ENCODE results near the gene POLR3A.
A peak's percentile ranks its signal among the peaks of the same experiment; 100 is the strongest.

The POLR3A gene

DNA sequence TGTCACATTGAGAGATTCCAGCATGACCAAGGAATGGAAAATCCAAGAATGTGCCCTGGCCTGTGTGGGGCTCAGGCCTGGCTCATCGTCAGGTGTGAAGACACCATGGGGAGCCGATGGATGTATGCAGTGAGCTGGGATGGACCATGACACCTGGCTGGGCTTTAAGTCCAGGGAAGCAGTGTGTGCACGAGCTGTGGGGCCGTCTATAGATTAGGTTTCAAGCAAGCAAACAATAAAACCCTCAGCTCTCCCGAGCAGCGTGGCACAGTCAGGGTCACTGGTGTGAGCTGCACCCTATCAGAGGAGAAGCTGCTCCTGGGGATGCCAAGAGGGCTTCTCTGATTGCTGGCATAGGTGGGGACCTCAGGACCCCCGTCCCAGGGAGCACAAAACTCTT is 52.3 kb downstream of the POLR3A start:
- DNase-seq = no peak

DNA sequence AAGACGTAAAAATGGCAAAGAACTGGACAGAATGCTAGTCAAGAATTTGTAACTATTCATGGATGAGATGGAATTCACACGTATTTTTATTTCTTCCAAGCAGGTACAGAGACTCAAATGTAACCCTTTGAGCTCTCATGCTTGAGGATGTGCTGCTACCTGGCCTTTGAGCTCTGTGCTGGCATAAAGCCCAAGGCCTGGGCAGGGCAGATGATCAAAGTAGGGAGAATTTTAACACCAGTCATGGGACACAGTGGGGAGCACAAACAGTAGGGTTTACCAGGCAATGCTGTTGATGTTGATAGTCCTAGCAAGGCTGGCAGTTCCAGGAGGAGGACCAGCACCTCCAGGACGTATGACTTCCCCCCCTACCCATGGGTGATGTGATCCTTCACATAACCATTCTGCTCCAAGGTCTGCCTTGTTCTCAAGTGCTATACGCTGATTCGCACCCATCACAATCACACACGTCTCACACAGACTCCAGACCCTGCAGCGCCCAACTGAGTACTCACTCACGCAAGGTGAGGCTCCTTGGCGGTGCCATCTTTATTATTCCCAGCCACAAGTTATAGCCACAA is 54.1 kb downstream of the POLR3A start:
- no peak for DNase-seq

DNA sequence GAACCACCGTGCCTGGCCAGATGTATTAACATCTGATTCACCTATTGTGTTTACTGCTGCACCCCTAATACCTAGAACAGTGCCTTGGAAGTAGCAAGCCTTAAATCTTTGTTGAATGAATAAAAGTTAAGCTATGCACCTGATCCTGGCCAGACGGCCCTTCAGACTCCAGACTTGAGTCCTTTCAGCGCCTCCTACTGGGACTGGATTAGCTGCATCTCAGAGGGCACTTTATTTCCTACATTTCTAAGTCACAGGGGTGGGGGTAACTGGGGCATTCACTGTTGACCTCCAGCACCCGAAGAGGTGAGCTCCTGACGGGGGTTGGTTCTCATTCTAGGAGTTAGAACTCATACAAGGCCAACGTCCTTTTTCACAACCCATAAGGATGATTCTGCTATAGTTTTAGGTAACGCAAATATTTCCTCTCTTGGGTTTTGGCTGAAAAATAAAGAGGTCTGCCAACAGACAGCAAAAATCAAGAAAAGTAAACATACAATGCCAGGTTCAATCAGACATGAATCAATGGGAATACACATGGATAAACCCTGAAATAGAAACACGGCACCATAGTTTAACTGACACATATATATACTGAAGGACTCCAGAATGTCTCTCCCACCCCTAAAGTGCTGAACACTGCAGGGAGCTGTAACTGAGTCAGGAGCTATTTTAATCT is 54.8 kb downstream of the POLR3A start:
- peak; percentile 60 for DNase-seq

DNA sequence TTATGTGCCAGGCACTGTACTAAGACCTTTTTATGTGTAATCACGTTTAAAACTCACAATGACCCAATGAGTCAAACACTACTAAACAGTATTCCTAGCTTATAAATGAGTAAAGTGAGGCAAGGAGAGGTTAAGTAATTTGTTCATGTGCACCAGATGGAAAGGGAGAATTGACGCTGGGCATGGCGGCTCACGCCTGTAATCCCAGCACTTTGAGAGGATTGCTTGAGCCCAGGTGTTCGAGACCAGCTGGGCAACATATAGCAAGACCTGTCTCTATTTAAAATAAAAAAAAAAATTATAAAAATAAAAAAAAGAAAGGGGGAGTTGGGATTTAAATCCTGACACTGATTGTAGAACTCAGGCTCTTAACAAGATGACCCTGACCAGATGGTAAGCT is 56.0 kb downstream of the POLR3A start:
- no peak for DNase-seq

GRCh38 chr10:77972148-77972547 is 57.2 kb downstream of the POLR3A start:
- peak; percentile 60 for DNase-seq

DNA sequence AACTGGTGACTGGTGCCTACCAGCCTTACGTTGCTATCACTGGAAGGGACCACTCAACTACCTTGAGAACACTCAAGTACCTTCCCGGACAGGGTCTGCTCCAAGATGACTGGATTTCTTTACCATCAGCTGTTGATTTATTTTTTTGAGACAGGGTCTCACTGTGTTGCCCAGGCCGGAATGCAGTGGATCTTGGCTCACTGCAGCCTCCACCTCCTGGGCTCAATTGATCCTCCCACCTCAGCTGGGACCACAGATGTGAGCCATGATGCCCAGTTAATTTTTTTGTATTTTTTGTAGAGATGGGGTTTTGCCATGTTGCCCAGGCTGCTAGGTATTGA is 57.5 kb downstream of the POLR3A start:
- DNase-seq = no peak

DNA sequence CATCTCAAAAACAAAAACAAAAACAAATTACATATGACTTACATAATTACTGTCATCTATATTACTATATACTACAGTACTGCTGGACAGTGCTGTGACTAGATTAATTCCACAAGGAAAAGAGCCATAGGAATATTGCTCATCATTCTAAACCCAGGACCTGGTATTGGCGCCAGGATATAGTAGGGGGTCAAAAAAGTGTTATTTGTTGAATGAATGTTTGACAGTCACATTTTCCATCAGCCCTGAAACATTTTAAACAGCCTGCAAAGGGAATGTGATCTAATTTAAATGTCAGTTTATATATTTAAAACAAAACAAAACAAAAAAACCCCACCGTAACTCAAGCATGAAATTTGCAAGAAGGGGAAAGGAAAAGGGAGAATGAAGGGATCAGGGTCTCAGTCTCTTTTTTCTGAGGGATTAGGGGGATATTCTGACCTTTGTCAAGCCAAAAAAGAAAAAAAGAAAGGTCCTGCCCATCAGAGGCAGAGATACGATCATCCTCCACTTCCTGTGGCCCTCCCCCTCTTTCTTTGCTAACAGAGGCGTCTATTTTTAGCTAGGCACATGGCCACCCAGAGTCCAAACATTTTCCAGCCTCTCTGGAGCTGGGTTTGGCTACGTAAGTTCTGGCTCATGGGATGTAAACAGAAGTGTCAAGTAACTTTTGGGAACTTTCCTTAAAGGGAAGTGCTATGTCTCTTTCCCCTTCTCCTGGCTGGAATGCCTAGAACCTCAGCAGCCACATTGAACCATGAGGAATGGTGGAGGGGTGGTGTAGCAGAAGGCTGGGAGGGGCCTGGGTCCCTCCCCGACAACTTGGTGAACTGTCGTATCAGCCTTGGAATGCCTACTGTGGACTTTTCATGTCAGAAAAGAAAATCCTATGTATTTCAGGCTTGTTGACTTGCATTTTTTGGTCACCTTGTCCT is 58.2 kb downstream of the POLR3A start:
- peak; percentile 63 for DNase-seq

GRCh38 chr10:77969114-77969513 is 60.2 kb downstream of the POLR3A start:
- DNase-seq = no peak

DNA sequence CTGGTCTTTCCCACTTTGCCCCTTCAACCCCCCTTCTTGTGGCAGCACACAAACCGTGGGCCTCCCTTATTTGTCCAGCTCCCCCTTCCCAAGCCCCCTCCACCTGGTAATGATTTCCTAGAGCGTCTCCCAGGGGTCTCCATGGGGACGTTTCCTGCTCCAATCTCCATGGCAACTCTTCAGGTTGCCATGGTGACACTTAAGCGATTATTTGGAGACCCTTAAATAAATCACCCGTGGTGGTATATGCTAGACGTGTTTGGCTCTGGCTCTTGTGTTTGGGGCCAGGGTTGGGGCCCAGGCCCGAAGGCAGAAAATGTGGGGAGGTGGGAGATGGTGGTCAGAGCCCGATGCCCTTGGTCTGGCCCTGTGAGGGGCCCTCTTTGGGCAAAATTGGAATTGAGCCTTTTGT is 61.7 kb downstream of the POLR3A start:
- no peak for DNase-seq

DNA sequence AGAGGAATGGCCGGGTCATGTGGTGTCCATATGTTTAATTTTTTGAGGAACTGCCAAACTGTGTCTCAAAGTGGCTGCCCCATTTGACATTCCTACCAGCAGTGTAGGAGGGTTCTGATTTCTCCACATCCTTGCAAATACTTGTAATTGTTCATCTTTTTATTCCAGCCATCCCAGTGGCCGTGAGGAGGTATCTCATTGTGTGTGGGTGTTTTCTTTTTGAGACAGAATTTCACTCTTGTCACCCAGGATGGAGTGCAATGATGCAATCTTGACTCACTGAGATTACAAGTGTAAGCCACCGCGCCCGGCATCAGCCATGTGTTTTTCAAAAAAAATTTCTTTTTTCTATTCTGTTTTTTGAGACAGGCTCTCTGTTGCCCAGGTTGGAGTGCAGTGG is 64.0 kb downstream of the POLR3A start:
- peak; percentile 14 for DNase-seq

GRCh38 chr10:77964811-77965210 is 64.5 kb downstream of the POLR3A start:
- no peak for DNase-seq

- no peak for DNase-seq
These were observed 65.4 kb downstream of the POLR3A start for GRCh38 chr10:77963901-77964300.

DNA sequence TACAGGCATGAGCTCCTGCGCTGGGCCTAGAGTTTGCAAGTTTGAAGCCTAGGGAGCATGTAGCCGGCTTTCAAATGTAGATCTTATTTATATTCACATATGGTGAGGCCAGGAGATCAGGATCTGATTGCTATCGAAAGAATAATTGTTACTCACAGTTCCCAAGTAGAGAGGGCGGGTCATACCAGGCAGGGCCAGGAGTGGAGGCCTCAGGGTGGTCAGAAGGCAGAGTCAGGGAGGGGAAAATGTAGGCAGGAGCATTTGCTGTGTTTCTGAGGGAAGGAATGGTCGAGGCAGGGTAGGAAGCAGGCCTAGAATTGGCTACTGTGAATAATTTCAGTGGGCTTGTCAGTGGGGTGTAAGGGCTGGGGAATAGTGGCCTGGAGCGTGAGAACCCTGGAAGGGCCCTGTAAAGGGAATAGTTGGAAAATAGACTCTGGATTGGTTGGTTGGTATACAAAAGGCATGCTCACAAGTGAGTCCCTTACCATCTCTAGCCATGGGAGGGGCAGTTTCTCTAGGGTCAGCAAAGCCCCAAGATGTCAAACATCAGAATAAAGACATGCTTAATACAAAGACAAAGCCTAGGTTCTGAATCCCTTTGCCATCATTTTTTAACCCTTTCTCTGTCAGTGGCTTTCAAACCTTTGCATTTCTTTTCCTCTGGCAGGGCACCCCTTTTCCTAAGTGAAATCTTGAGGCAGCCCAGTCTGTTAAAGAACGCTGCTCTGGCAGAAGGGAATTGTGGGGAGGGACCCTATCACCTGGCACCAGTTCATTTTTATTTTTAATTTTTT is 66.8 kb downstream of the POLR3A start:
- no peak for DNase-seq

DNA sequence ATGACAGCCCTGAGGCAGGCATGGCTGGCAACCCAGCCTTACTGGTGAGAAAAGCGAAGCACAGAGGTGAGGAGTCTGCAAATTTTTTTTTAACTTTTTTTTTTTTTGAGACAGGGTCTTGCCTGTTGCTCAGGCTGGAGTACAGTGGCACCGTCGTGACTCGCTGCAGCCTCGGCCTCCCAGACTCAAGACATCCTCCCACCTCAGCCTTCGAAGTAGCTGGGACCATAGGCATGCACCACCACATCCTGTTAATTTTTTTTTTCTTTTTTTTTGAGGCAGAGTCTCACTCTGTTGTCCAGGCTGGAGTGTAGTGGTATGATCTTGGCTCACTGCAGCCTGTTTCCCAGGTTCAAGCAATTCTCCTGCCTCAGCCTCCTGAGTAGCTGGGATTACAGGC is 67.6 kb downstream of the POLR3A start:
- no peak for DNase-seq

DNA sequence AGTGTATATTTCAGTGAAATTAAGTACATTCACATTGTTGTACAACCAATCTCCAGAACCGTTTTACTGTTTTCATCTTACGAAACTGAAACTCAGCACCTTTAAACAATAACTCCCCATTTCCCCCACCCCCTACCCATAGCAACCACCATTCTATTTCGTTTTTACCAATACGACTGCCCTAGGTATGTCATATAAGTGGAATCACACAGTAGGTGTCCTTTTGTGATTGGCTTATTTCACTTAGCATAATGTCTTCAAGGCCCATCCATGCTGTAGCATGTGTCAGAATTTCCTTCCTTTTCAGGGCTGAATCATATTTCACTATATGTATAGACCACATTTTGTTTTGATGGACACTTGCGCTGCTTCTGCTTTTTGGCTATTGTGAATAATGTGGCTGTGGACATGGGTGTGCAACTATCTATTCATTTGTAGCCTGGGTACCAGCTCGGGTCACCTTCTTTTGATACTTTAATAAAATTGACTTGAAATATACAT is 68.4 kb downstream of the POLR3A start:
- no peak for DNase-seq

DNA sequence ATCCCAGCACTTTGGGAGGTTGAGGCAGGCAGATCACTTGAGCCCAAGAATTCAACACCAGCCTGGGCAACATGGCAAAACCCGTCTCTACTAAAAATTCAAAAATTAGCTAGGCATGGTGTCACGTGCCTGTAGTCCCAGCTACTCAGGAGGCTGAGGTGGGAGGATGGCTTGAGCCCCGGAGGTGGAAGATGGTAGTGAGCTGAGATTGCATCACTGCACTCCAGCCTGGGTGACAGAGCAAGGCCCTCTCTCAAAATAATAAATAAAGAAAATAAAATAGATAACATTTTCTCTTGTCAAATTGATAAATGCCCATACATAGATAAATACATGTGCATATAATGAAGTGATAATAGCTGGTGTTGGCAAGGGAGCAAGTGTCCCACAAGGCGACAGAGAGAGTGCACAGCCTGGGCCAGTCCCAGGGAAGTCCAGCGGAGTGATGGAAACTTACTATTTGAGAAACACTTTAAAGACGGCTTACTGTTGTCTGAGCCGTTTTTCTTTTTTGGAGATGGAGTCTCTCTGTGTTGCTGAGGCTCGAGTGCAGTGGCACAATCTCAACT is 69.3 kb downstream of the POLR3A start:
- DNase-seq = no peak

- no peak for DNase-seq
These were observed 69.9 kb downstream of the POLR3A start for GRCh38 chr10:77959384-77959783.

DNA sequence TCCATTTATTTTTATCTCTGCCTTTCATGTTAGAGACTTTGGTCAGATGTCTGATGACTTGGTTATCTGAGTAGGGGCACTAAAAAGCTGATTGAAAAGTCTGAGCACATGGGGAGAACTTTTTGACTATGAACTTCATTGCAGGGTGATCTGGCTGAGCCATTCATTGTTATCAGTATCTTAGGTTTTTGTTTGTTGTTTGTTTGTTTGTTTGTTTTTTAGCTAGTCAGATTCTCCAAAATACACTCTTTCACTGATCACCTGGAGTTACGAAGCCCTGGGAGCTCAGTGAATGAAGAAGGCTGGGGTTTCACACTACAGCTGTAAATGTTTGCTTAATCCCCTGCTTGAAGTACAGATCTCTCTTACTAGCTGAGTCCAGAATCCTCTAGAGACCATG is 74.2 kb downstream of the POLR3A start:
- no peak for DNase-seq

- peak; percentile 81 for DNase-seq
These were observed 80.1 kb downstream of the POLR3A start for GRCh38 chr10:77949167-77949566.

GRCh38 chr10:77946084-77946483 is 83.2 kb downstream of the POLR3A start:
- no peak for DNase-seq

DNA sequence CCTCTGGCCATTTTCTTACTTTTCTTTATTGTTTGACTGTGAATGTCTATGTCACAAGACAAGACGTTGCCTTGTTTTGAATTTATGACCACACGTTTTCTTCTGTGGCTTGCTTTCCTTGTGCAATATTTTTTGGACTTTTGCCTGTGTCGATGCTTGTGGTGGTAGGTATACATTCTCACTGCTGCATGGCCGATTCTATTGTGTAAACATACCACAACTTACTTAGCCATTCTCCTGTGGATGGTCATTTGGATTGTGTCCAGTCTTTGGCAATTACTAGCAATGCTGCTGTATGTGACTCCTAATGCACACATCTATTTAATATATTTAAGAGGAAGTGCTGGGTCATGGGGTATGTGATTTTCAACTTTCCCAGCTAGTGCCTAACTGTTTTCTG is 84.8 kb downstream of the POLR3A start:
- DNase-seq = no peak

- peak; percentile 76 for DNase-seq
These were observed 86.0 kb downstream of the POLR3A start for GRCh38 chr10:77943121-77943901.

All from DMS53 (cell line).